Activated B cell treated with CpG ODN at 0.5 μM for 24 hours (primary cell): Measurements from ENCODE around the gene SOX4. TPM values are rescaled to one million over a fixed set of nuclear protein-coding genes. Genes with fewer than 3 reads are reported as not detected.

Experiments
- ATAC-seq: fragments of 200-7000 bp; cut with Tn5 transposase; one replicate; pipeline ENCODE4 v1.10.0; 2021; ENCODE audit warnings: low read depth, mild to moderate bottlenecking, moderate library complexity
- CTCF ChIA-PET: fragments of 350-600 bp; sonication (Branson Sonifier 250); formaldehyde crosslinking; loops from one replicate; lab custom pipeline; 2021; ENCODE audit warnings: antibody characterized with exemption; lab: Charles Lee
- POLR2A ChIA-PET: fragments of 350-600 bp; sonication (Branson Sonifier 250); formaldehyde crosslinking; loops from one replicate; lab custom pipeline; 2021; ENCODE audit warnings: antibody characterized with exemption; lab: Charles Lee
- DNase-seq: peaks from one replicate; pipeline ENCODE4 v3.0.0; 2022
- H3K27ac Mint-ChIP-seq: one replicate; pipeline ENCODE4 v1.8.0; 2020; ENCODE audit warnings: mixed read lengths
- H3K27me3 Mint-ChIP-seq: one replicate; pipeline ENCODE4 v1.8.0; 2021; ENCODE audit warnings: mixed read lengths
- H3K36me3 Mint-ChIP-seq: one replicate; pipeline ENCODE4 v1.8.0; 2021; ENCODE audit warnings: low read depth, mixed read lengths
- H3K4me1 Mint-ChIP-seq: one replicate; pipeline ENCODE4 v1.8.0; 2021; ENCODE audit warnings: mixed read lengths
- H3K4me3 Mint-ChIP-seq: one replicate; pipeline ENCODE4 v1.8.0; 2020; ENCODE audit warnings: mild to moderate bottlenecking, mixed read lengths
- H3K9me3 Mint-ChIP-seq: one replicate; pipeline ENCODE4 v1.8.0; 2020; ENCODE audit warnings: mixed read lengths
- CTCF ChIP-seq: fragments of 200-600 bp; IDR thresholded peaks from one replicate; pipeline ENCODE4 v1.8.0; 2022; ENCODE audit warnings: antibody characterized with exemption, mild to moderate bottlenecking
- intact Hi-C: fragments of 100-400 bp; cut with micrococcal nuclease; formaldehyde crosslinking; loops from one replicate; pipeline ENCODE4 v1.15.1; 2024
- total RNA-seq: library from RNA; stranded (reverse); gene quantifications from 2 replicates; pipeline ENCODE4 v1.2.3, GENCODE V29; 2022

Gene SOX4
- total RNA-seq, 1 donor from 2014 or later, result 3.5 TPM

GRCh38 chr6:21591446-21591845, 2.1 kb upstream of the SOX4 start:
- Mint-ChIP-seq H3K36me3 (peaks cover 10% of the 10 kb centered on the region), H3K9me3 (no peaks in the 10 kb centered on the region), H3K27ac (no peak overlapping the region), H3K4me3 (no peak overlapping the region), H3K27me3 (peaks cover 2% of the 10 kb centered on the region), H3K4me1 (peaks cover 22% of the 10 kb centered on the region)
- DNase-seq (no peak), ATAC-seq (no peak)
- CTCF ChIA-PET, result interaction anchor here (0.6 to 7.6 kb wide), 3 partner anchors 10 to 1027 kb away, joined by 3 to 125 read pairs (median 3); no protein-coding TSS in a partner anchor
- intact Hi-C loops, result loop anchor here (10.0 kb wide), 3 partner anchors 473 to 1297 kb away; no protein-coding TSS in a partner anchor
- no peak for TF ChIP-seq CTCF
- POLR2A ChIA-PET, result interaction anchor here (0.6 kb wide), 1 partner anchor 1041 kb away, joined by 4 read pairs; no protein-coding TSS in a partner anchor

GRCh38 chr6:21592953-21593352, 598 bp upstream of the SOX4 start:
- no peak for DNase-seq
- ATAC-seq, result no peak
- no peaks in the 10 kb centered on the region for H3K9me3 Mint-ChIP-seq
- intact Hi-C loops, result loop anchor here (1.0 to 10.0 kb wide), 5 partner anchors 17 to 1298 kb away; no protein-coding TSS in a partner anchor
- CTCF ChIA-PET, result interaction anchor here (0.7 to 7.6 kb wide), 3 partner anchors 10 to 1028 kb away, joined by 3 to 125 read pairs (median 6); no protein-coding TSS in a partner anchor
- H3K4me3 Mint-ChIP-seq, result no peak overlapping the region
- H3K36me3 Mint-ChIP-seq, result peaks cover 10% of the 10 kb centered on the region
- POLR2A ChIA-PET, result interaction anchor here (1.0 to 1.8 kb wide), 5 partner anchors 10 to 1273 kb away, joined by 3 to 8 read pairs (median 5); no protein-coding TSS in a partner anchor
- no peak overlapping the region for H3K27ac Mint-ChIP-seq
- no peak for TF ChIP-seq CTCF
- H3K27me3 Mint-ChIP-seq, result peaks cover 3% of the 10 kb centered on the region
- H3K4me1 Mint-ChIP-seq, result peaks cover 22% of the 10 kb centered on the region

- peak; percentile 9 for ATAC-seq
- DNase-seq, result no peak
- H3K27me3 Mint-ChIP-seq, result peaks cover 3% of the 10 kb centered on the region
- no peak for TF ChIP-seq CTCF
- H3K36me3 Mint-ChIP-seq, result peaks cover 6% of the 10 kb centered on the region
- no peak overlapping the region for H3K27ac Mint-ChIP-seq
- no peak overlapping the region for H3K4me3 Mint-ChIP-seq
- ChIA-PET CTCF (interaction anchor here (1.3 to 7.6 kb wide), 3 partner anchors 718 to 1058 kb away, joined by 3 to 125 read pairs (median 6); no protein-coding TSS in a partner anchor), POLR2A (interaction anchor here (0.6 to 1.8 kb wide), 7 partner anchors 9 to 1274 kb away, joined by 3 to 12 read pairs (median 5); no protein-coding TSS in a partner anchor)
- H3K9me3 Mint-ChIP-seq, result no peaks in the 10 kb centered on the region
- intact Hi-C loops, result loop anchor here (1.0 to 10.0 kb wide), 6 partner anchors 16 to 1299 kb away; no protein-coding TSS in a partner anchor
- peaks cover 30% of the 10 kb centered on the region for H3K4me1 Mint-ChIP-seq
Measured at GRCh38 chr6:21593927-21594415, 420 bp downstream of the SOX4 start.

GRCh38 chr6:21594416-21595281, 1.1 kb downstream of the SOX4 start:
- intact Hi-C loops, result loop anchor here (1.0 to 10.0 kb wide), 5 partner anchors 7 to 1300 kb away; no protein-coding TSS in a partner anchor
- H3K9me3 Mint-ChIP-seq, result no peaks in the 10 kb centered on the region
- no peak for TF ChIP-seq CTCF
- H3K27ac Mint-ChIP-seq, result peak overlapping the region; percentile 84
- ATAC-seq (peak; percentile 6), DNase-seq (peak; percentile 46)
- CTCF ChIA-PET, result interaction anchor here (1.3 kb wide), 1 partner anchor 1059 kb away, joined by 3 read pairs; no protein-coding TSS in a partner anchor
- no peak overlapping the region for H3K4me3 Mint-ChIP-seq
- H3K27me3 Mint-ChIP-seq, result peaks cover 3% of the 10 kb centered on the region
- H3K36me3 Mint-ChIP-seq, result peaks cover 6% of the 10 kb centered on the region
- POLR2A ChIA-PET, result interaction anchor here (0.6 to 1.8 kb wide), 3 partner anchors 717 to 1275 kb away, joined by 3 to 5 read pairs (median 3); no protein-coding TSS in a partner anchor
- H3K4me1 Mint-ChIP-seq, result peaks cover 34% of the 10 kb centered on the region
